Islet precursor cell (in vitro differentiated cells): Measurements from ENCODE around the gene CCDC87.
"Not testable (repeated sequence)": the region's sequence is repeated elsewhere in the genome, so short reads cannot be mapped to it uniquely, and the experiment has no call there.

Experiments used
- DNase-seq: peaks from one replicate; pipeline ENCODE4 v3.0.0-alpha.2; 2018

Gene CCDC87

DNA sequence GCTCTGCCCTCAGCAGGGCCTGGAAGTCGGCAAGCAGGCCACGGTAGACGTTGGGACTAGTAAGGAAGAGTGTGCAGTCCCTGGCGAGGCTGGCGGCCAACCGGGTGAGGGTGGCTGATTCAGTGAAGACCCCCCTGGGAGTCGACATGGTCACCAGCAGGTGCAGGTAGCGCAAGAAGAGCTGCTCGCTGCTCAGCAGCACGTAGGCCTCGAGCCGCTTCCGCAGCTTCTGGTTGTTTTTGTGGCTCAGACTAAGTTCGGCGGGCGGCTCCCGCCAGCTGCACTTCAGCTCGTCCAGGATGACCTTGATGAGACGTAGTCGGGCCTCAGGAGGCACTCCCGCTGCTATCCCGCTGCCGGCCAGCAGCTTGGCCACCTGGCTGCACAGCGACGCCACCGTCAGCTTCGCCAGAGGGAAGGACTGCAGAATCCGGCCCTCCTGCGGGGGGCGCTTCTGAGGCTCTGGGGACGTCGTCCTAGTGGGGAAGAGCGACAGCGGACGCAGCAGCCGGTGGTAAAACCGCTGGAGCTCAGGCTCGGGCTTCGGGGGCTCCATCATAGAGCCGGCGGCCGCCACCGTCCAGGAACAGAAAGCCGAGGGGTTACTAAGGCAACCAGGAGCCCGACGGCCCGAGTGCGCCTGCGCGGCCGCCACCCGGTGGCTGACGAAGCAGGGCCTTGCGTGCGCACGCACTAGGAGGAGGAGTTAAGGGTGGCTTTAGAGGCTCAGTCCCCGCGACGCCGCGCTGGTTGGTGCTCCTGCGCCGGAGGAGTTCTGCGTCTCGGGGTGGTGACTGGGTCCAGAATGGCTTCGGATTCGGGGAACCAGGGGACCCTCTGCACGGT is at the start of gene CCDC87, which contains the start of gene CCS:
Gene CCDC87, minus strand, starts transcription at position 607 of the 846 bp plus-strand sequence. Its CDS starts 48 bp downstream, at position 559.
Gene CCS, plus strand, starts transcription at position 729 of the 846 bp plus-strand sequence. Its CDS starts 77 bp downstream, at position 806.
- DNase-seq, result peak; percentile 97

DNA sequence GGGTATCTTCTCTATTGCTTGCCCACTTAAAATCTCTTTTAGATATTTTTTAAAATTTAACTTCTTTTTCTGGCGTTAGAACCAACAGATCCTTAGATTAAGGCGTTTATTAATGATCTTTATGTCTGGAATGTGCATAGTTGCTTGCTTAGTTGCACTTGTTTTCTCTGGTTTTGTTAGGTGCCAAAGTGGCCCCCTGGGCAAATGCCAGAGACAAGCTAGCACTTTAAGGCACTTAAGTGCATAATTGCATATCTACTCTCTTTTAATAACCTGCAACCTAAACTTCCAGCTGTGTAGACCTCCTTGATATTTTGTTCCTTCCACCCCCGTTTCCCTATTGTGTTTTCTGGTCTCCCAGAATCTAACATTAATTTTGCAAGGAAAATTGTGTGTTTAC is 49.0 kb upstream of the CCDC87 start:
- DNase-seq, result no peak

DNA sequence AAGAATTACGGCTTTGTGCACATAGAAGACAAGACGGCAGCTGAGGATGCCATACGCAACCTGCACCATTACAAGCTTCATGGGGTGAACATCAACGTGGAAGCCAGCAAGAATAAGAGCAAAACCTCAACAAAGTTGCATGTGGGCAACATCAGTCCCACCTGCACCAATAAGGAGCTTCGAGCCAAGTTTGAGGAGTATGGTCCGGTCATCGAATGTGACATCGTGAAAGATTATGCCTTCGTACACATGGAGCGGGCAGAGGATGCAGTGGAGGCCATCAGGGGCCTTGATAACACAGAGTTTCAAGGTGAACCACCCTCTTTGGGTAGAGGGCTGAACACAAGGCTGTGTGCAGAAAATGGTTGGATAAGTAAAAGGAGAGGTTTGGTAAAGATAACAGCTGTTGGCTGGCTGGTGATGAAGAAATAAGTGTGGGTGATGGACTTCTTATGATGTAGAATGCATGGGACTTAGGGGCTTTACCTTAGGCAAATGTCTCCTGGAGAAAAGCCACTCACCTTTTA is 47.0 kb upstream of the CCDC87 start:
- DNase-seq, result not testable (repeated sequence)

DNA sequence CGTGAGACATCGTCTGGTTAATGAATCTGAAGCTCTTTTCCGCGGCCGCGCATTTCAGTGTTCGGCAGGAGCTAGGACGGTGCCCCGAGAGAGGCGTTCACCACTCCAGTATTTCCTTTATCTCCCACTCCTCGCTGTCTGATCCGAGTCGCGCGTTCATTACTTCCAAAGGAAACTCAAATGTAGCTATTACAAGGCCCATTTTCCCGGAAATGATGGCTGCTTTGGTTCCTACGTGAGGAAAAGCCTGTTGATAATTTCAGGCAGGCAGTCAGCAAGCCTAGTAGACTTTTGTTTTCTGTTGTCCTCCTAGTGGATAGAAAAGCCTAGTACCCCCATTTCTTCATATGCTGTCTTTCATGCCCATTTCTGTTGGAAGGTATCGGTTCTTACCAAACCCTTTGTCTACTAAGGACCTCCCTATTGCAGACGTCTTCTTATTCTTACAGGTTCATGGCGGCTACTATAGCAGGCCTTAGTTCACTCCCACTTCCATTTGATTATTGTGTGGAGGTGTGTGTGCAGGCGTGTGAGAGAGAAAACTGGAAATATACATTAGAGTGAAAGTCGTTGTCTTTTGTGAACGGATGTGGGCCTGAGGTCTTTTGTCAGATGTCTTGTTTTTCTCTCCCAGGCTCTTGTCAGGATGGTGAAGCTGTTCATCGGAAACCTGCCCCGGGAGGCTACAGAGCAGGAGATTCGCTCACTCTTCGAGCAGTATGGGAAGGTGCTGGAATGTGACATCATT is 46.4 kb upstream of the CCDC87 start:
- DNase-seq, result no peak

- DNase-seq, result peak; percentile 100
Observed at GRCh38 chr11:66638177-66639065, 45.6 kb upstream of the CCDC87 start, which contains the start of gene RBM4. RBM4 (plus strand) TSS chr11:66638703; CDS start chr11:66639712, 1,009 bp downstream.

- no peak for DNase-seq
Observed at GRCh38 chr11:66637557-66638176, 44.8 kb upstream of the CCDC87 start.

DNA sequence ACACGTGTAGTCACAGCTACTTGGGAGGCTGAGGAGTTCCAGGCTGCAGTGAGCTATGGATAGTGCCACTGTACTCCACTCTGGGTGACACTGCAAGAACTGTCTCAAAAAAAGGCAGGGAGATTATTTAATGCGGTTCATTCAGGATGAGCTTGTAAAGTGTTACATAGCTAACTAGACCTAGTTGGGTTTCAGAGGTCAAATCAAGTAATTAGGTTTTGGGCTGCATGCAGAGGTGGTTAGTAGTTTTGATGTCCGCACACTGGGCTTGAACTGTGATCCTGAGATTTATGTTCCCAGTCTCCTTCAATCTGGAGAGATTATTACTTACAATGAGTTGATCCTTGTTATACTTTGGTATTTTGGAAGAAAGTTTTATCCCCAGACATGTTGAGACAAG is 43.5 kb upstream of the CCDC87 start:
- no peak for DNase-seq

DNA sequence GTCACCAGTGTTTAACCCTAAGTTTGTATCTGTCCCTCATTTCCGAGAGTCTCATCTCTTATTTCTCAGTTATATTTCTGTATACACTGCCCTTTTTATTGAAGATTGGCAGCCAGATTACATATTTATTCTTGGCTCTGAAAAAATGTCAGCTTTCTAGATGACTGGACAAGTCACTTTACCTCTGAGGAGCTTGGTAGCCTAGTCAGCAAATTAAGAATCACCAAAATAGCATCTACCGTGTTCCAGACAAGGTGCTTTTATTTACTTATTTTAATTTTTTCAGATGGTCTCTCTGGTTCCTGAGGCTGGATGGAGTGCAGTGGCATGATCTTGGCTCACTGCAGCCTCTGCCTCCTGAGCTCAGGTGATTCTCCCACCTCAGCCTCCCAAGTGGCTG is 40.1 kb upstream of the CCDC87 start:
- DNase-seq, result no peak

DNA sequence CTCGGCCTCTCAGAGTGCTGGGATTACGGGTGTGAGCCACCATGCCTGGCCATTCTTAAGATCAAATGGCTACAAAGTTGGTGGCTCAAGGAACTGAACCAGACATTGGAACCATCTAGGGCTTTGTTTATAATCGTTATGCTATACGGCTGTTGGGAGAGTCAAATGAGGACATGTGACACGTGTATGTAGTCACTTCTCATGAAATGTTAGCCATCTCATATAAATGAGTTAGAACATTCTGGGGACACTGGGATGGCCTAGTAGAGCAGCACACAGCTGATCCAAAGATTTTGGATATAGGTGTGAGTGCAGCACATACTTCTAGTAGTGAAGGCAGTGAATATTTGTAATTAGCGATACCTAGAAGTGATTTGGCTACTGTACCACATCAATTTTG is 39.0 kb upstream of the CCDC87 start:
- DNase-seq, result no peak

DNA sequence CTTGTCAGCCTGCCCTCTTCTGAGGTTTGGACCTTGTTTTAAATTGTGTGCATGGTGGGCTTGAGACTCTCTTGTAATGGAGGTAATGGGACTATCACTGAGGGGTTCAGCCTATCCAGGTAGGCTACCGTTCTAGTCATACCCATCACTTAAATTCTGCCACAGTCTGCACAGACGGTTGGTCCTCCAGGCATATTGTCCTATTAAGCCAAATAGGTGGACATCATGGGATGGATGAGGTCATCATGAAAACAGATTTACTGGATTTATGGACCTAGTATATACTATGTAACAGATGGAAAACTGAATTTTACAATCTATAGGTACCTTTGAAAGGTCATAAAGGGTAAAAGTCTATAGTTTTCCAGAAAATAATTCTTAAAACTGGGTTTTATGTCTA is 36.5 kb upstream of the CCDC87 start:
- DNase-seq, result no peak

- DNase-seq, result no peak
Observed at GRCh38 chr11:66628061-66628603, 35.3 kb upstream of the CCDC87 start.

GRCh38 chr11:66626926-66627325 is 34.1 kb upstream of the CCDC87 start:
- no peak for DNase-seq

DNA sequence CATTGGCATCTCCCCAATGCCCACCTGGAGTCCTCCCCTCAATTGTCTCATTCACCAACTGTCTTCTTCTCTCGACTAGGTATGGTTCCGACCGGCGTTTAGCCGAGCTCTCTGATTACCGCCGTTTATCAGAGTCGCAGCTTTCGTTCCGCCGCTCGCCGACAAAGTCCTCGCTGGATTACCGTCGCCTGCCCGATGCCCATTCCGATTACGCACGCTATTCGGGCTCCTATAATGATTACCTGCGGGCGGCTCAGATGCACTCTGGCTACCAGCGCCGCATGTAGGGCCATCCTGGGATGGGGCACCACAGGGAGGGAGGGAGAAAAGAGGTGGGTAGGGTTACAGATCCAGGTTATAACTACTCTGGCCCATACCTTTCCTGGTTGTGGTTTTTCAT is 33.5 kb upstream of the CCDC87 start:
- DNase-seq, result no peak

DNA sequence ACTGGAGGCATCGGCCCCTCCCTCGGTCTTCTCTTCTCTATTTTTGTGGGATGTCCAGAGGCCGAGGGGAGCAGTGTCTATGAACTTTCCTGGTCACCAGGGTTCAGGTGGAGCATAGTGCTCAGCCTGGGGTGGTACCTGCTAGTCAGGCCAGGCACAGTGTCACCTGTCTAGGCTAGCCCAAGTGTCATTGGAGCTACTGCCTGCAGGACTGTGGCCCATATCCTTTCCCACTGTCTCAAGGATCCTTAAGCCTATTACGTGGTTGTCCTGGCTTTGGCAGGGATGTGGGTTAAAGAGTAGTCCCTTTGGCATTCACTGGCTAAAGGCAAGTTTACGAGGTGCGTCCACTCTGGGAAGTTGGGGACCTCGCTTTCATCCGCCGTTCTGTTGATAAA is 32.9 kb upstream of the CCDC87 start:
- no peak for DNase-seq

GRCh38 chr11:66625041-66625751 is 32.3 kb upstream of the CCDC87 start:
- no peak for DNase-seq

GRCh38 chr11:66624450-66624849 is 31.6 kb upstream of the CCDC87 start:
- DNase-seq, result no peak

DNA sequence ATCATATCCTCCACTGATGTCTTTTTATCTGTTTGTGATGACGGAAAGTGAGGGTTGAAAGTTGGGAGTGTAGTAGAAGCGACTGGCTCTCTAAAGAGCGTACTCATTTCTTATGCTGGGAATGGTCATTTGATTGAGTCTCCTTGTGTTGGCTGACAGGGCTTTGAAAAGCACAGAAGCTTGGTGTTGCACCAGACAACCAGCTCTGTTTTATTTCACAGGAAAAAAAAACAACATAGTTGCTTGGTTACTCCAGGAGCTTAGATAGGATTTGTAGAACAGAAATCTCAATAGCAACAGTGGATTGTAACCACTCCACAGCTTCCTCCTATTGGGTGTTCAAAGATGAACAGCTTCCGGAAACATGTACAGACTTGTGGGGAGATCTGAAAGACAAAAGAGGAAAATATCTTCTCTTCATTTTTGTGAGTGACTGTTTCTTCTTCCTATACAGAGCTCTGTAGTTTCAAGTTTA is 26.3 kb upstream of the CCDC87 start:
- no peak for DNase-seq

- DNase-seq, result no peak
Observed at GRCh38 chr11:66617155-66617834, 24.4 kb upstream of the CCDC87 start.

DNA sequence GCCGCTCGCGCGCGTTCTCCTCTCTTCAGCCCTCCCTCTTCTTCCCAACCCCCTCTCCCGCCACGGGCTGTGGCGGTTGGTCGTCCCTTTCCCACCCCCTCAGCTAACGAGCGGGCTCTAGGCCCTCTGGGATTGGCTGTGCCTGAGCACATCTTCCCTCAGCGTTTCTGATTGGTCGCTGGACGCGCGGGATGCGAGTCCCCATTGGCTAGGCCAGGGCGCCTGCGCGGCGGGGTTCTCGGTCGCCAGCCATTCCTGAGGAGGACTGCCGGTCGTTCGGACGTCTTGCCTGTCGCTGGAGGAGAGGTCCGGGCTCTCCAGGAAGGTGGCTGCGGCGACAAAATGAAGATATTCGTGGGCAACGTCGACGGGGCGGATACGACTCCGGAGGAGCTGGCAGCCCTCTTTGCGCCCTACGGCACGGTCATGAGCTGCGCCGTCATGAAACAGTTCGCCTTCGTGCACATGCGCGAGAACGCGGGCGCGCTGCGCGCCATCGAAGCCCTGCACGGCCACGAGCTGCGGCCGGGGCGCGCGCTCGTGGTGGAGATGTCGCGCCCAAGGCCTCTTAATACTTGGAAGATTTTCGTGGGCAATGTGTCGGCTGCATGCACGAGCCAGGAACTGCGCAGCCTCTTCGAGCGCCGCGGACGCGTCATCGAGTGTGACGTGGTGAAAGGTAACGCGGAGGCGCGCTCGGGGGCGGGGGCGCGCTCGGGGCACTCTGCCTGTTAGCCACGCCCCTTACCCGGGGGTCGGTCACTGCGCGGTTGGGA is 23.7 kb upstream of the CCDC87 start, which contains the start of gene RBM14:
Gene RBM14, plus strand, starts transcription at position 252 of the 776 bp plus-strand sequence. Its CDS starts 91 bp downstream, at position 343.
- peak; percentile 100 for DNase-seq
